Natural killer cell (primary cell): ENCODE data around the gene SNTB2. TPM values are rescaled to one million over a fixed set of nuclear protein-coding genes. Genes with fewer than 3 reads are reported as not detected.

Experiments used
- ATAC-seq, 3 donors: fragments of 150-1000 bp in 2 of 3; fragments of 200-7000 bp in 1 of 3; cut with Tn5 transposase; 1 replicate in 1 of 3; 2 replicates in 2 of 3; pipeline ENCODE4 v1.10.0; 2021; ENCODE audit warnings: mild to moderate bottlenecking in 2 of 3, moderate library complexity in 2 of 3
- DNase-seq, 2 donors: peaks; one replicate each; pipeline versions ENCODE4 v3.0.0 to v3.0.0-alpha.2; 2013 to 2021; ENCODE audit warnings: mixed read lengths in 1 of 2
- H3K27ac ChIP-seq: one replicate; pipeline ENCODE4 v1.5.1; 2013; ENCODE audit warnings: mild to moderate bottlenecking, low read length
- H3K27me3 ChIP-seq: one replicate; pipeline ENCODE4 v1.6.1; 2013; ENCODE audit warnings: low read length; ENCODE audit not compliant: control insufficient read depth, insufficient read depth
- H3K36me3 ChIP-seq: one replicate; pipeline ENCODE4 v1.6.1; 2013; ENCODE audit warnings: low read length; ENCODE audit not compliant: control insufficient read depth, insufficient read depth
- H3K4me1 ChIP-seq: one replicate; pipeline ENCODE4 v1.6.1; 2013; ENCODE audit warnings: low read length; ENCODE audit not compliant: control insufficient read depth, insufficient read depth
- H3K4me3 ChIP-seq: one replicate; pipeline ENCODE4 v1.5.1; 2013; ENCODE audit warnings: low read length
- H3K9me3 ChIP-seq: one replicate; pipeline ENCODE4 v1.6.1; 2013; ENCODE audit warnings: low read length; ENCODE audit not compliant: control insufficient read depth, insufficient read depth
- H3K27ac Mint-ChIP-seq, 2 donors: one replicate each; pipeline ENCODE4 v1.8.0; 2022; ENCODE audit warnings: mild to moderate bottlenecking in 2 of 2, mixed read lengths in 2 of 2, moderate library complexity in 1 of 2
- H3K27me3 Mint-ChIP-seq, 2 donors: one replicate each; pipeline ENCODE4 v1.8.0; 2022; ENCODE audit warnings: low read depth in 2 of 2, mixed read lengths in 2 of 2
- H3K36me3 Mint-ChIP-seq: one replicate; pipeline ENCODE4 v1.8.0; 2022; ENCODE audit warnings: mixed read lengths
- H3K4me1 Mint-ChIP-seq, 2 donors: one replicate each; pipeline ENCODE4 v1.8.0; 2022; ENCODE audit warnings: mixed read lengths in 2 of 2
- H3K4me3 Mint-ChIP-seq: one replicate; pipeline ENCODE4 v1.8.0; 2022; ENCODE audit warnings: mild to moderate bottlenecking, moderate library complexity, mixed read lengths
- H3K9me3 Mint-ChIP-seq, 2 donors: one replicate each; pipeline ENCODE4 v1.8.0; 2022; ENCODE audit warnings: mixed read lengths in 2 of 2
- CTCF ChIP-seq: fragments of 200-600 bp; IDR thresholded peaks from one replicate; pipeline ENCODE4 v1.8.0; 2022; ENCODE audit warnings: antibody characterized with exemption
- WGBS: methylation state at CpG from one replicate; pipeline ENCODE4 v1.1.7; 2013; ENCODE audit warnings: missing lambda C conversion rate; ENCODE audit not compliant: insufficient coverage; 5-methylcytosine and 5-hydroxymethylcytosine counted together
- intact Hi-C: fragments of 100-400 bp; cut with micrococcal nuclease; formaldehyde crosslinking; loops from one replicate; pipeline ENCODE4 v1.14.2; 2022
- total RNA-seq, 4 donors: library from RNA; stranded (reverse); fragments of 120-200 nt in 1 of 4; gene quantifications; one replicate each; pipeline versions ENCODE4 v1.2.3 to v1.2.4, GENCODE V29; 2013 to 2022

Gene SNTB2
- total RNA-seq, 3 donors from 2014 or later (not counting 1 experiment from before 2014, with no cell fraction given): 43.8 to 55.2 (median 49.9) TPM

- peak overlapping the region; percentile 21 to 47 for H3K27ac Mint-ChIP-seq
- H3K27ac ChIP-seq: no peak overlapping the region
- no peaks in the 10 kb centered on the region for H3K9me3 Mint-ChIP-seq
- no peak for ATAC-seq
- no peaks in the 10 kb centered on the region for H3K27me3 ChIP-seq
- H3K4me3 Mint-ChIP-seq: no peak overlapping the region
- no peaks in the 10 kb centered on the region for H3K36me3 ChIP-seq
- TF ChIP-seq CTCF: no peak
- no peaks in the 10 kb centered on the region for H3K9me3 ChIP-seq
- DNase-seq: no peak
- no peak overlapping the region for H3K4me3 ChIP-seq
- peaks cover 39 to 55% of the 10 kb centered on the region in 2 donors for H3K4me1 Mint-ChIP-seq
- intact Hi-C loops: no loop called here
- 85% methylated on average over 2 of the region's 2 CpGs for WGBS
- no peaks in the 10 kb centered on the region for H3K27me3 Mint-ChIP-seq
- H3K4me1 ChIP-seq: no peaks in the 10 kb centered on the region
- H3K36me3 Mint-ChIP-seq: no peaks in the 10 kb centered on the region
These were observed 14.3 kb downstream of the SNTB2 start for GRCh38 chr16:69201291-69201690.

- no peaks in the 10 kb centered on the region for H3K9me3 Mint-ChIP-seq
- peaks cover 37 to 52% of the 10 kb centered on the region in 2 donors for H3K4me1 Mint-ChIP-seq
- H3K9me3 ChIP-seq: no peaks in the 10 kb centered on the region
- 97% methylated on average over 2 of the region's 2 CpGs for WGBS
- no peak overlapping the region for H3K4me3 ChIP-seq
- intact Hi-C loops: no loop called here
- no peaks in the 10 kb centered on the region for H3K27me3 ChIP-seq
- no peak overlapping the region for H3K4me3 Mint-ChIP-seq
- peak overlapping the region; percentile 10 to 47 for H3K27ac Mint-ChIP-seq
- no peak for ATAC-seq
- DNase-seq: no peak
- no peak for TF ChIP-seq CTCF
- H3K36me3 Mint-ChIP-seq: no peaks in the 10 kb centered on the region
- H3K36me3 ChIP-seq: no peaks in the 10 kb centered on the region
- H3K4me1 ChIP-seq: no peaks in the 10 kb centered on the region
- H3K27me3 Mint-ChIP-seq: no peaks in the 10 kb centered on the region
- H3K27ac ChIP-seq: no peak overlapping the region
These were observed 14.8 kb downstream of the SNTB2 start for GRCh38 chr16:69201787-69202186.

GRCh38 chr16:69204172-69204571 is 17.2 kb downstream of the SNTB2 start:
- no peak for ATAC-seq
- intact Hi-C loops: no loop called here
- H3K4me3 Mint-ChIP-seq: no peak overlapping the region
- no peak for TF ChIP-seq CTCF
- H3K9me3 ChIP-seq: no peaks in the 10 kb centered on the region
- H3K9me3 Mint-ChIP-seq: no peaks in the 10 kb centered on the region
- H3K27me3 Mint-ChIP-seq: no peaks in the 10 kb centered on the region
- no peaks in the 10 kb centered on the region for H3K4me1 ChIP-seq
- no peaks in the 10 kb centered on the region for H3K36me3 ChIP-seq
- H3K36me3 Mint-ChIP-seq: no peaks in the 10 kb centered on the region
- H3K4me1 Mint-ChIP-seq: peaks cover 29 to 43% of the 10 kb centered on the region in 2 donors
- no peak for DNase-seq
- no peak overlapping the region for H3K4me3 ChIP-seq
- H3K27me3 ChIP-seq: no peaks in the 10 kb centered on the region
- H3K27ac Mint-ChIP-seq: peak overlapping the region; percentile 42 to 50
- H3K27ac ChIP-seq: no peak overlapping the region

- H3K27ac ChIP-seq: no peak overlapping the region
These were observed 22.8 kb downstream of the SNTB2 start for GRCh38 chr16:69209735-69210134.

More at GRCh38 chr16:69209735-69210134, 22.8 kb downstream of the SNTB2 start:
- Mint-ChIP-seq H3K27me3 (no peaks in the 10 kb centered on the region), H3K36me3 (no peaks in the 10 kb centered on the region), H3K9me3 (no peaks in the 10 kb centered on the region), H3K27ac (no peak overlapping the region), H3K4me3 (no peak overlapping the region), H3K4me1 (peaks cover 18 to 26% of the 10 kb centered on the region in 2 donors)
- DNase-seq (no peak), ATAC-seq (no peak)
- intact Hi-C loops: no loop called here
- H3K9me3 ChIP-seq: no peaks in the 10 kb centered on the region
- H3K36me3 ChIP-seq: no peaks in the 10 kb centered on the region
- no peaks in the 10 kb centered on the region for H3K4me1 ChIP-seq
- H3K27me3 ChIP-seq: no peaks in the 10 kb centered on the region
- TF ChIP-seq CTCF: no peak
- WGBS: 100% methylated on average over 2 of the region's 4 CpGs
- no peak overlapping the region for H3K4me3 ChIP-seq
